Measurements from ENCODE around the gene SERPINA3. TPM values are rescaled to one million over a fixed set of nuclear protein-coding genes. Genes with fewer than 3 reads are reported as not detected.
A peak's percentile ranks its signal among the peaks of the same experiment; 100 is the strongest.

SERPINA3 gene
- total RNA-seq, 1 donor from 2014 or later = 1.3 TPM

GRCh38 chr14:94650444-94650775 is 38.2 kb downstream of the SERPINA3 start:
- H3K27ac Mint-ChIP-seq (ENCODE audit: unreplicated experiment) = no peak overlapping the region
- no peaks in the 10 kb centered on the region for H4K20me1 ChIP-seq (ENCODE audit: insufficient read depth, low read length)
- H3K36me3 Mint-ChIP-seq (ENCODE audit: low read depth, unreplicated experiment) = no peaks in the 10 kb centered on the region
- TF ChIP-seq EZH2 (IDR thresholded peaks at IDR 0.05; ENCODE audit: insufficient read depth, low read length) (no peak), CTCF (IDR thresholded peaks at IDR 0.05; ENCODE audit: insufficient read depth, low read depth, low read length) (no peak)
- H3K4me1 ChIP-seq (ENCODE audit: insufficient read depth, low read length) = peaks cover 12% of the 10 kb centered on the region
- H3K4me3 ChIP-seq (ENCODE audit: insufficient read depth, low read depth, low read length) = no peak overlapping the region
- no peak overlapping the region for H3K9ac ChIP-seq (ENCODE audit: low read length)
- H3K4me1 Mint-ChIP-seq (ENCODE audit: low read depth, unreplicated experiment) = no peaks in the 10 kb centered on the region
- no peaks in the 10 kb centered on the region for H3K36me3 ChIP-seq (ENCODE audit: insufficient read depth, low read length)
- no peaks in the 10 kb centered on the region for H3K27me3 Mint-ChIP-seq (ENCODE audit: low read depth, unreplicated experiment)
- H3K9me3 ChIP-seq (ENCODE audit: insufficient read depth, low read depth, low read length) = peaks cover 9% of the 10 kb centered on the region
- H3K4me2 ChIP-seq (ENCODE audit: low read length) = no peak overlapping the region
- no peak for FAIRE-seq
- H3K4me3 Mint-ChIP-seq (ENCODE audit: unreplicated experiment) = no peak overlapping the region
- H3K79me2 ChIP-seq (ENCODE audit: insufficient read depth, low read length) = no peaks in the 10 kb centered on the region
- H3K27ac ChIP-seq (ENCODE audit: low read depth, low read length) = no peak overlapping the region
- H3K9me3 Mint-ChIP-seq (ENCODE audit: unreplicated experiment) = peaks cover 9% of the 10 kb centered on the region
- no peak overlapping the region for H2AFZ ChIP-seq (ENCODE audit: low read depth, low read length)
- DNase-seq (ENCODE audit: low read depth) = no peak
- H3K27me3 ChIP-seq (ENCODE audit: insufficient read depth, low read length) = no peaks in the 10 kb centered on the region

DNA sequence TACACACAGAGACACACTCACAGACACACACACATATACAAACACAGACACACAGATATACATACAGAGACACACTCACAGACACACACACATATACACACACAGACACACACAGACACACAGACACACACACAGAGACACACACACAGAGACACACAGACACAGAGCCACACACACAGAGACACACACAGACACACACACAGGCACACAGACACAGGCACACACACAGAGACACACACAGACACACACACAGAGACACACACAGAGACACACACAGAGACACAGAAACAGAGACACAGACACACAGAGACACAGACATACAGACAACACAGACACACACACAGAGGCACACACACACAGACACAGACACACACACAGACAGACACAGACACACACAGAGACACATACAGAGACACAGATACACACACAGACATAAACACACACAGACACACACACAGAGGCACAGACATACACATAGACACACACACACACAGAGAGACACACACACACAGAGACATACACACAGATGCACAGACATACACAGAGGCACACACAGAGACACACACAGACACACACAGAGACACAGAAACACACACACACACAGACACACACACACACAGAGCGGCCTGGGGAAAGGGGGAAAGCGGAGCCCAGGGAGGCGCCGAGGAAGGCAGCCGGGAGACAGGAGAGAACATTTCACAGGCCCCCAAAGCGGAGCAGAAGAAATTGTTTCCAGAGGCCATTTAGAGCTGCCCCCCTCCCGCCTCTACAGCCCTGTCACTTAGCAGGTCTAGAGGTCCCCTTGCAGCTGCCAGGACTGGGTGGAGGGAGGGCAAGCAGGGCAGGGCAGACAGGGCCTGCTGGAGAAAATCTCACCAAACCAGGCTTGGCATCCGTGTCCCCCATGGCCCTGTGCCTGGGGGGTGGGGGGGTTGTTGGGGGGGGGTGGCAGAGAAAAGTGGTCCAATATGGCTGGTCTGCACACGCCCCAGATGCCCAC is 38.9 kb downstream of the SERPINA3 start:
- Histone ChIP-seq H3K79me2 (ENCODE audit: insufficient read depth, low read length) (no peaks in the 10 kb centered on the region), H3K4me3 (ENCODE audit: insufficient read depth, low read depth, low read length) (no peak overlapping the region), H4K20me1 (ENCODE audit: insufficient read depth, low read length) (no peaks in the 10 kb centered on the region), H3K27ac (ENCODE audit: low read depth, low read length) (no peak overlapping the region), H3K9ac (ENCODE audit: low read length) (no peak overlapping the region), H3K27me3 (ENCODE audit: insufficient read depth, low read length) (no peaks in the 10 kb centered on the region), H3K4me2 (ENCODE audit: low read length) (no peak overlapping the region), H3K4me1 (ENCODE audit: insufficient read depth, low read length) (peaks cover 11% of the 10 kb centered on the region), H3K9me3 (ENCODE audit: insufficient read depth, low read depth, low read length) (peaks cover 9% of the 10 kb centered on the region), H3K36me3 (ENCODE audit: insufficient read depth, low read length) (no peaks in the 10 kb centered on the region), H2AFZ (ENCODE audit: low read depth, low read length) (peak overlapping the region; percentile 26)
- H3K9me3 Mint-ChIP-seq (ENCODE audit: unreplicated experiment) = peaks cover 7% of the 10 kb centered on the region
- H3K27me3 Mint-ChIP-seq (ENCODE audit: low read depth, unreplicated experiment) = no peaks in the 10 kb centered on the region
- no peak overlapping the region for H3K27ac Mint-ChIP-seq (ENCODE audit: unreplicated experiment)
- H3K36me3 Mint-ChIP-seq (ENCODE audit: low read depth, unreplicated experiment) = no peaks in the 10 kb centered on the region
- TF ChIP-seq CTCF (IDR thresholded peaks at IDR 0.05; ENCODE audit: insufficient read depth, low read depth, low read length) = no peak
- TF ChIP-seq EZH2 (IDR thresholded peaks at IDR 0.05; ENCODE audit: insufficient read depth, low read length) = no peak
- DNase-seq (ENCODE audit: low read depth) (no peak), FAIRE-seq (no peak)
- H3K4me3 Mint-ChIP-seq (ENCODE audit: unreplicated experiment) = no peak overlapping the region
- H3K4me1 Mint-ChIP-seq (ENCODE audit: low read depth, unreplicated experiment) = no peaks in the 10 kb centered on the region

GRCh38 chr14:94653321-94653720 is 41.1 kb downstream of the SERPINA3 start:
- Mint-ChIP-seq H3K4me1 (ENCODE audit: low read depth, unreplicated experiment) (no peaks in the 10 kb centered on the region), H3K36me3 (ENCODE audit: low read depth, unreplicated experiment) (no peaks in the 10 kb centered on the region)
- DNase-seq (ENCODE audit: low read depth) = no peak

More at GRCh38 chr14:94653321-94653720, 41.1 kb downstream of the SERPINA3 start:
- no peaks in the 10 kb centered on the region for H3K27me3 ChIP-seq (ENCODE audit: insufficient read depth, low read length)
- no peaks in the 10 kb centered on the region for H3K79me2 ChIP-seq (ENCODE audit: insufficient read depth, low read length)
- H3K9me3 ChIP-seq (ENCODE audit: insufficient read depth, low read depth, low read length) = peaks cover 7% of the 10 kb centered on the region
- Mint-ChIP-seq H3K27me3 (ENCODE audit: low read depth, unreplicated experiment) (no peaks in the 10 kb centered on the region), H3K27ac (ENCODE audit: unreplicated experiment) (no peak overlapping the region), H3K4me3 (ENCODE audit: unreplicated experiment) (no peak overlapping the region), H3K9me3 (ENCODE audit: unreplicated experiment) (peaks cover 5% of the 10 kb centered on the region)
- no peaks in the 10 kb centered on the region for H3K4me1 ChIP-seq (ENCODE audit: insufficient read depth, low read length)
- no peak overlapping the region for H2AFZ ChIP-seq (ENCODE audit: low read depth, low read length)
- H3K36me3 ChIP-seq (ENCODE audit: insufficient read depth, low read length) = no peaks in the 10 kb centered on the region
- H3K4me3 ChIP-seq (ENCODE audit: insufficient read depth, low read depth, low read length) = no peak overlapping the region
- no peak overlapping the region for H3K9ac ChIP-seq (ENCODE audit: low read length)
- TF ChIP-seq EZH2 (IDR thresholded peaks at IDR 0.05; ENCODE audit: insufficient read depth, low read length) (no peak), CTCF (IDR thresholded peaks at IDR 0.05; ENCODE audit: insufficient read depth, low read depth, low read length) (no peak)
- no peak overlapping the region for H3K4me2 ChIP-seq (ENCODE audit: low read length)
- no peak for FAIRE-seq
- H3K27ac ChIP-seq (ENCODE audit: low read depth, low read length) = no peak overlapping the region
- H4K20me1 ChIP-seq (ENCODE audit: insufficient read depth, low read length) = no peaks in the 10 kb centered on the region
